ENCODE measurements around the gene NARF.
"Not testable (repeated sequence)": the region's sequence is repeated elsewhere in the genome, so short reads cannot be mapped to it uniquely, and the experiment has no call there.

The NARF gene

GRCh38 chr17:82528484-82529265, 70.1 kb downstream of the NARF start:
- peak; percentile 20 for TF ChIP-seq CTCF (IDR thresholded peaks at IDR 0.05; ENCODE audit: insufficient read depth, low read length, poor library complexity, severe bottlenecking)
- Histone ChIP-seq H3K27me3 (replicated peaks; ENCODE audit: control insufficient read depth, insufficient read depth, low read length) (no peaks in the 10 kb centered on the region), H3K36me3 (ENCODE audit: control insufficient read depth, insufficient read depth, low read length) (no peaks in the 10 kb centered on the region; the same call in none of the 2 replicates), H3K4me3 (replicated peaks; ENCODE audit: low read depth, low read length) (no peak overlapping the region)
- no peak for DNase-seq (ENCODE audit: extremely low read depth, insufficient read length)

- no peaks in the 10 kb centered on the region; the same call in 1 of the 2 replicates for H3K36me3 ChIP-seq (ENCODE audit: control insufficient read depth, insufficient read depth, low read length)
- no peak for DNase-seq (ENCODE audit: extremely low read depth, insufficient read length)
- TF ChIP-seq CTCF (IDR thresholded peaks at IDR 0.05; ENCODE audit: insufficient read depth, low read length, poor library complexity, severe bottlenecking) = no peak
- H3K4me3 ChIP-seq (replicated peaks; ENCODE audit: low read depth, low read length) = no peak overlapping the region
- H3K27me3 ChIP-seq (replicated peaks; ENCODE audit: control insufficient read depth, insufficient read depth, low read length) = no peaks in the 10 kb centered on the region
Measured at GRCh38 chr17:82529914-82530300, 71.4 kb downstream of the NARF start.

- no peak for DNase-seq (ENCODE audit: extremely low read depth, insufficient read length)
- Histone ChIP-seq H3K4me3 (replicated peaks; ENCODE audit: low read depth, low read length) (no peak overlapping the region), H3K36me3 (ENCODE audit: control insufficient read depth, insufficient read depth, low read length) (no peaks in the 10 kb centered on the region; the same call in 1 of the 2 replicates), H3K27me3 (replicated peaks; ENCODE audit: control insufficient read depth, insufficient read depth, low read length) (no peaks in the 10 kb centered on the region)
- TF ChIP-seq CTCF (IDR thresholded peaks at IDR 0.05; ENCODE audit: insufficient read depth, low read length, poor library complexity, severe bottlenecking) = no peak
Measured at GRCh38 chr17:82531431-82531881, 72.9 kb downstream of the NARF start.

GRCh38 chr17:82534401-82534812, 75.9 kb downstream of the NARF start:
- Histone ChIP-seq H3K27me3 (replicated peaks; ENCODE audit: control insufficient read depth, insufficient read depth, low read length) (no peaks in the 10 kb centered on the region), H3K4me3 (replicated peaks; ENCODE audit: low read depth, low read length) (no peak overlapping the region), H3K36me3 (ENCODE audit: control insufficient read depth, insufficient read depth, low read length) (no peaks in the 10 kb centered on the region)
- no peak for DNase-seq (ENCODE audit: extremely low read depth, insufficient read length)
- no peak for TF ChIP-seq CTCF (IDR thresholded peaks at IDR 0.05; ENCODE audit: insufficient read depth, low read length, poor library complexity, severe bottlenecking)

GRCh38 chr17:82536512-82537201, 78.1 kb downstream of the NARF start:
- Histone ChIP-seq H3K27me3 (replicated peaks; ENCODE audit: control insufficient read depth, insufficient read depth, low read length) (no peaks in the 10 kb centered on the region), H3K4me3 (replicated peaks; ENCODE audit: low read depth, low read length) (no peak overlapping the region), H3K36me3 (ENCODE audit: control insufficient read depth, insufficient read depth, low read length) (no peaks in the 10 kb centered on the region; the same call in 1 of the 2 replicates)
- TF ChIP-seq CTCF (IDR thresholded peaks at IDR 0.05; ENCODE audit: insufficient read depth, low read length, poor library complexity, severe bottlenecking) = no peak
- DNase-seq (ENCODE audit: extremely low read depth, insufficient read length) = no peak

- H3K4me3 ChIP-seq (replicated peaks; ENCODE audit: low read depth, low read length); H3K36me3 ChIP-seq (ENCODE audit: control insufficient read depth, insufficient read depth, low read length); H3K27me3 ChIP-seq (replicated peaks; ENCODE audit: control insufficient read depth, insufficient read depth, low read length); DNase-seq (ENCODE audit: extremely low read depth, insufficient read length): not testable (repeated sequence)
Measured at GRCh38 chr17:82537228-82537627, 78.7 kb downstream of the NARF start.

- H3K4me3 ChIP-seq (replicated peaks; ENCODE audit: low read depth, low read length); H3K36me3 ChIP-seq (ENCODE audit: control insufficient read depth, insufficient read depth, low read length); H3K27me3 ChIP-seq (replicated peaks; ENCODE audit: control insufficient read depth, insufficient read depth, low read length); DNase-seq (ENCODE audit: extremely low read depth, insufficient read length): not testable (repeated sequence)
Measured at GRCh38 chr17:82539076-82539475, 80.5 kb downstream of the NARF start.

All from GM06990 (cell line).